NCI-H69 (cell line): ENCODE measurements around the gene ZNF593OS.

Source experiments
- DNase-seq: peaks from one replicate; lab custom pipeline; 2025; lab: John Stamatoyannopoulos, UW

Gene ZNF593OS

GRCh38 chr1:26125946-26126320 lies 45.7 kb downstream of the ZNF593OS start:
- DNase-seq = no peak

DNA sequence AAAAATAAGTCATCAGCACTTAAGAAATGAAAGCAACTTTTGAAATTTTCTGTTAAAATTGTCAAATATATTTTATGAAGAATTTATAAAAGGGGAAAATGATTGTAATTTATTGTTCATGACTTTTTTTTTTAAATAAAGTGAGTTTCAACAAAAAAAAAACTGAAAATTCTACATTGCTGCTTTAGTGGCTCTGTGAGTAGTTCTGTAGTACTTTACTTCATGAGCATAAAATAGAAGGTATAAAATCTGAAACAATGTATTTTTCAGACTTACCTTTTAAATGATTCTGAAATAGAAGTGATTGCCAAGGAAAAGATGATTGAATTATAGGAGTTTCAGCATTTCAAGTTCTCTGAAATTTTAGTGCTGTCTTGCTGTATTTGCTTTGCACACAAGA lies 46.2 kb downstream of the ZNF593OS start:
- DNase-seq = no peak

DNA sequence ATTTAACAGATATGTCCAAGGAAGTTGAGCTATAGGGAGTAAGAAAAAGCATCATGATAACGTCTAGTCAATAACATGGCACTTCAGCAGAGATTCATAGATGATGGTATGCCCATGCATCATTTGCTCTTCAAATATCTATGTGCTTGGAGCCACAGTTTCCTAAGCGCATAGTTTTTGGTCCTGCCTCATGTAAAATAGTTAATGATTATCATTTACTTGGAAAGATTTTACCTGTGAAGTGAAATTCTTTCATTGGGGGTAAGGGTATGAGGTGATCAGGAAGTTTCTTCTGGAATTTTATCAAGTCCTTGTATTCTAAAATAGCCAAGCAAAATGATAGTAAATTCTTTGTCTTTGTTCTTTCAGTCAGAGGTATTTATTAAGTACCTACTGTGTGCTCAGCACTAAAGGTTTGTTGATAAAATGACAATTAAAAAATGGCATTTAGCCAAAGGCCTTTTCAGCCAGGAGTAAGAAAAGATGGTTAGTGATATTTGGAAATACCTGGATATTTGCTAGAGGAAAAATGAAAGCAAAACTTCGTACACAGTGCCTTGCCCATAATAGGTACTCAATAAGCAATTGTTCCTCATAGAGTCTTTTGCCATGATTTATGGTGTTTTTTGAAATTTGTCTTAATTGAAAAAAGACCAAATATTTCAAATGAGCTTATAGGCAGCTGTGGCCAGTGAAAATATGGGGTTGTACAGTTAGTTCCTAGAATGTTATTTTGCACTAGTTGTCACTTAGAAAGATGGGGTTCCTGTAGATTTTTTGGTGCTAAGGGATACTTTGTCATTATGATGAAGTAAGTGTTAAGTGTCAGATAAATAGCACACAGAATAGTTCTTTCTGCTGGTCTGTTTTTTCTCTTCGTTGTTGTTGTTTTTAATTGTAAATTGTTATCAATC lies 47.0 kb downstream of the ZNF593OS start:
- DNase-seq = no peak

DNA sequence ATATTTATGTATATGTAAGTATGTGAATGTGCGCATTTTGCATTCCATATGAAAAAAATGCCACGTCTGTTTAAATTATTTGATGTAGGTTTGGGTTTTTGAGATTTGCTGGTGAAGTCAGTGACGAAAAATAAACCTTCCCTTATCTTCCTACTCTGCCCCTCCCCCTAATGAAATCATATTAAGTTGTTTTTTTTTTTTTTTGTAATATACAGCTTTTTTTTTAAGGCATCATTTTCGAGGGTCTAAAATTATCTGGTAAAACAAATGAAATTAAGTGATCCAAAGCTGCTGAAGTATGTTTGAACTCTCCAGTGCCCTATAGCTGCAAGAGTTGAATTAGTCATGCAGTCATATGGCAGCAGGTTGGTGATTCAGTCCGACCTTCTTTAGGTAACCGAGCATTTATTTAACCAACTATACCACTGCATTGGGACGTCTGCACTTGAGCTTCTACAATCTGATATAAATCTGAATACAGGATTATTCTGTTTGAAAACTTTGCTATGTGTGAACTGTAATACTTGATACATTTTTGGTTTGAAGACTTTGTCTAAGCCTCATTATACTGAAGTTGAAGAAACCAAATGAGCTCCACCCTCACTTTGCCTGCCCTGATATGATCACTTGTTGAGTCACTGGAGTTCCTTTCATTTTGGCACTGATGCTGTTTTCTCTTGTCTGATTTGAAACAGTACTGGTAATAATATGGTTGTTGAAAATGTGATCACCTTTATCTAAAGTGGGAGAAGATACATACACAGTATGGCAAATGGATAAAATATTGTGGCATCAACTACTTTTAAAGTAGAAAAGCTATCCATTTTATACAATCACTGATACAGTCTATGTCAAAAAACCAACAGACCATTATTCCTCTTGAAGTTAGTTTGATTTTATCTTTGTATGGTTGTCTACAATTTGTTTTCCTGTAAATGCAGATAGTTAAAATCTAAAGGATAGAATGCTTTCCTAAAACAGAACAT lies 48.4 kb downstream of the ZNF593OS start:
- no peak for DNase-seq

DNA sequence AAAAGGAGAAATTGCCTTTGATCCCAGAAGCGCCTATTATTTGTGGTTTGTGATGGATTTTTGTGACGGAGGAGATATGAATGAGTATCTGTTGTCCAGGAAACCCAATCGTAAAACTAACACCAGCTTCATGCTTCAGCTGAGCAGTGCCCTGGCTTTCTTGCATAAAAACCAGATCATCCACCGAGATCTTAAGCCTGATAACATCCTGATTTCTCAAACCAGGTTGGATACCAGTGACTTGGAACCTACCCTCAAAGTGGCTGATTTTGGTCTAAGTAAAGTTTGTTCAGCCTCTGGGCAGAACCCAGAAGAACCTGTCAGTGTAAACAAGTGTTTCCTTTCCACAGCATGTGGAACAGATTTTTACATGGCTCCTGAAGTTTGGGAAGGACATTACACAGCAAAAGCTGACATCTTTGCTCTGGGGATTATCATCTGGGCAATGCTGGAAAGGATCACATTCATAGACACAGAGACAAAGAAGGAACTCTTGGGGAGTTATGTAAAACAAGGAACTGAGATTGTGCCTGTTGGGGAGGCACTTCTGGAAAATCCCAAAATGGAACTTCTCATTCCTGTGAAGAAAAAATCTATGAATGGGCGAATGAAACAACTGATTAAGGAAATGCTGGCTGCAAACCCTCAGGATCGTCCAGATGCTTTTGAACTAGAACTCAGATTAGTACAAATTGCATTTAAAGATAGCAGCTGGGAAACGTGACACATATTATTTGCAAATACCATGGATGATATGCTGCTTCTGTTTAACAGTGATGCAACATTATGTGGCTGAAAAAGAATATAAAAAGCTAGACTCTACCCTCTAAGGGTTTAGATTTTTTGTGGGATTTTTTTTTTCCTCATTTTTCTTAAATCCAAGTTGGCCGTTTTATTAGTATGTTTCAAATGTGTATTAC lies 49.5 kb downstream of the ZNF593OS start:
- DNase-seq = no peak

DNA sequence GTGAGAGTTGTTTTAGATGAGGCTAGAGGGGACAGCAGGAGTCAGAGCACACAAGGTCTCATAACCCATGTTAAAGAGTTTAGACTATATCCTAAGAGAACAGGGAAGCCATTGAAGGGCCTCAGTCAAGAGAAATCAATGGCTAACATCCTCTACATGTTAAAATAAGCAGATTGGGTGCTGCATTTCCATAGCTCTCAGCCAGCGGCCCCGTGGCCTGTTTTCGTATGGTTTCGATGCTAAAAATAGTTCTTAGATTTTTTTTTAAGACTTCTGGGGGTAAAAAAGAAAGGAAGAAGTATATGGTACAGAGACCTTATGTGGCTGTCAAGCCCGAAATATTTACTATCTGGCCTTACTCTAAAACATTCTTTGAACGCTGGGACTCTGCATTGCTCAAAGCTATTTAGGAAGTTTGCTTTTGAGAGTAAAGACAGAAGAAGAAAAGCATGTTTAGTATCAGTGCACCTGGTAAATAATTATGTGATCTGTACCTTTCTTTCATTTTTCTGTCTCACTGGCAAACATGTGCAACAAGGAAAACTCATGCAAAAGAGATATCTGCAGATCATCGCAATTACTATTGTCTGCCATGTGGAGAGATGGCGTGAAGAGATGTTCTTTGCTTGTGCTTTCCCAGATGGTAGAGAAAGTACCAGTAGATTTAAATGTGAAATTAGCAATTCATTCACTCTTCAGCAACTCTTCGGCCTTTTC lies 51.6 kb downstream of the ZNF593OS start:
- no peak for DNase-seq
